Measurements from ENCODE around the gene LRBA.

LRBA gene

GRCh38 chr4:150855981-150856510 lies 159.0 kb downstream of the LRBA start:
- DNase-seq (ENCODE audit: low spot score): no peak
- in situ Hi-C loops (cut with MboI; ENCODE audit: low pct_unique_long_range_greater_than_20kb, low sequenced_read_pairs, unreplicated experiment): loop anchor here (25.0 kb wide), 1 partner anchor 869 kb away; no protein-coding TSS in a partner anchor
- no peak for TF ChIP-seq CTCF (IDR thresholded peaks at IDR 0.05; ENCODE audit: extremely low read depth, insufficient read depth, missing control alignments)

GRCh38 chr4:150854600-150854999 lies 160.5 kb downstream of the LRBA start:
- DNase-seq (ENCODE audit: low spot score): no peak
- in situ Hi-C loops (cut with MboI; ENCODE audit: low pct_unique_long_range_greater_than_20kb, low sequenced_read_pairs, unreplicated experiment): loop anchor here (25.0 kb wide), 1 partner anchor 867 kb away; no protein-coding TSS in a partner anchor
- no peak for TF ChIP-seq CTCF (IDR thresholded peaks at IDR 0.05; ENCODE audit: extremely low read depth, insufficient read depth, missing control alignments)

- no peak for DNase-seq (ENCODE audit: low spot score)
- TF ChIP-seq CTCF (IDR thresholded peaks at IDR 0.05; ENCODE audit: extremely low read depth, insufficient read depth, missing control alignments): no peak
- in situ Hi-C loops (cut with MboI; ENCODE audit: low pct_unique_long_range_greater_than_20kb, low sequenced_read_pairs, unreplicated experiment): loop anchor here (25.0 kb wide), 1 partner anchor 867 kb away; no protein-coding TSS in a partner anchor
Observed at GRCh38 chr4:150853882-150854281, 161.2 kb downstream of the LRBA start.

GRCh38 chr4:150852216-150852615 lies 162.9 kb downstream of the LRBA start:
- in situ Hi-C loops (cut with MboI; ENCODE audit: low pct_unique_long_range_greater_than_20kb, low sequenced_read_pairs, unreplicated experiment): loop anchor here (25.0 kb wide), 1 partner anchor 865 kb away; no protein-coding TSS in a partner anchor
- TF ChIP-seq CTCF (IDR thresholded peaks at IDR 0.05; ENCODE audit: extremely low read depth, insufficient read depth, missing control alignments): no peak
- no peak for DNase-seq (ENCODE audit: low spot score)

- in situ Hi-C loops (cut with MboI; ENCODE audit: low pct_unique_long_range_greater_than_20kb, low sequenced_read_pairs, unreplicated experiment): no loop called here
- TF ChIP-seq CTCF (IDR thresholded peaks at IDR 0.05; ENCODE audit: extremely low read depth, insufficient read depth, missing control alignments): no peak
- DNase-seq (ENCODE audit: low spot score): no peak
Observed at GRCh38 chr4:150849016-150849415, 166.1 kb downstream of the LRBA start.

GRCh38 chr4:150828159-150828558 lies 186.9 kb downstream of the LRBA start:
- peak; percentile 42 for DNase-seq (ENCODE audit: low spot score)
- in situ Hi-C loops (cut with MboI; ENCODE audit: low pct_unique_long_range_greater_than_20kb, low sequenced_read_pairs, unreplicated experiment): no loop called here

More at GRCh38 chr4:150828159-150828558, 186.9 kb downstream of the LRBA start:
- TF ChIP-seq CTCF (IDR thresholded peaks at IDR 0.05; ENCODE audit: extremely low read depth, insufficient read depth, missing control alignments): peak; percentile 43

All from GM13977 (cell line).